Measurements from ENCODE around the gene PDE8B. TPM values are rescaled to one million over a fixed set of nuclear protein-coding genes. Genes with fewer than 3 reads are reported as not detected.

The PDE8B gene
- total RNA-seq, 1 experiment from 2014 or later, result 0.86 TPM

- no peak for DNase-seq
- Mint-ChIP-seq H3K27ac (ENCODE audit: unreplicated experiment) (no peak overlapping the region), H3K4me1 (ENCODE audit: low read depth, unreplicated experiment) (peaks cover 7% of the 10 kb centered on the region), H3K9me3 (ENCODE audit: unreplicated experiment) (no peaks in the 10 kb centered on the region), H3K36me3 (ENCODE audit: insufficient read depth, unreplicated experiment) (peaks cover 28% of the 10 kb centered on the region), H3K27me3 (ENCODE audit: insufficient read depth, unreplicated experiment) (no peaks in the 10 kb centered on the region), H3K4me3 (ENCODE audit: unreplicated experiment) (no peak overlapping the region)
- no TSS peak for BruUV-seq (replicated peaks)
- Histone ChIP-seq H3K4me1 (peaks cover 5% of the 10 kb centered on the region; the same call in 1 of the 2 replicates), H3K4me3 (ENCODE audit: low read depth, low read length) (no peak overlapping the region), H3K36me3 (ENCODE audit: control insufficient read depth, insufficient read depth, low read length) (no peaks in the 10 kb centered on the region; the same call in 1 of the 2 replicates), H3K9me3 (no peaks in the 10 kb centered on the region), H3K27me3 (replicated peaks; ENCODE audit: control insufficient read depth, insufficient read depth, low read length) (no peaks in the 10 kb centered on the region)
- intact Hi-C loops (cut with micrococcal nuclease; ENCODE audit: unreplicated experiment), result loop anchor here (5.0 kb wide), 3 partner anchors 131 to 571 kb away; no protein-coding TSS in a partner anchor
- TF ChIP-seq CTCF (IDR thresholded peaks at IDR 0.05; ENCODE audit: insufficient read depth in 1 of 2, low read depth in 1 of 2, low read length in 1 of 2, severe bottlenecking in 1 of 2, unreplicated experiment in 1 of 2), result no peak
- POLR2A ChIA-PET, result no interaction called here
- CTCF ChIA-PET, result interaction anchor here (1.5 to 1.9 kb wide), 2 partner anchors 293 to 309 kb away, joined by 6 to 11 read pairs; no protein-coding TSS in a partner anchor
Measured at GRCh38 chr5:77438071-77438470, 227.6 kb downstream of the PDE8B start.

GRCh38 chr5:77443670-77444069, 233.2 kb downstream of the PDE8B start:
- DNase-seq, result no peak
- Histone ChIP-seq H3K9me3 (no peaks in the 10 kb centered on the region), H3K27me3 (replicated peaks; ENCODE audit: control insufficient read depth, insufficient read depth, low read length) (no peaks in the 10 kb centered on the region), H3K4me1 (no peaks in the 10 kb centered on the region), H3K4me3 (ENCODE audit: low read depth, low read length) (no peak overlapping the region), H3K36me3 (ENCODE audit: control insufficient read depth, insufficient read depth, low read length) (no peaks in the 10 kb centered on the region)
- Mint-ChIP-seq H3K27ac (ENCODE audit: unreplicated experiment) (no peak overlapping the region), H3K9me3 (ENCODE audit: unreplicated experiment) (peaks cover 12% of the 10 kb centered on the region), H3K4me3 (ENCODE audit: unreplicated experiment) (no peak overlapping the region), H3K27me3 (ENCODE audit: insufficient read depth, unreplicated experiment) (no peaks in the 10 kb centered on the region), H3K36me3 (ENCODE audit: insufficient read depth, unreplicated experiment) (peaks cover 34% of the 10 kb centered on the region), H3K4me1 (ENCODE audit: low read depth, unreplicated experiment) (peaks cover 7% of the 10 kb centered on the region)
- CTCF ChIA-PET, result interaction anchor here (0.7 kb wide), 1 partner anchor 299 kb away, joined by 3 read pairs; no protein-coding TSS in a partner anchor
- BruUV-seq (replicated peaks), result no TSS peak
- POLR2A ChIA-PET, result no interaction called here
- intact Hi-C loops (cut with micrococcal nuclease; ENCODE audit: unreplicated experiment), result no loop called here
- TF ChIP-seq CTCF (IDR thresholded peaks at IDR 0.05; ENCODE audit: insufficient read depth in 1 of 2, low read depth in 1 of 2, low read length in 1 of 2, severe bottlenecking in 1 of 2, unreplicated experiment in 1 of 2), result no peak

- H3K27me3 ChIP-seq (replicated peaks; ENCODE audit: control insufficient read depth, insufficient read depth, low read length), result no peaks in the 10 kb centered on the region
- no peaks in the 10 kb centered on the region for H3K9me3 ChIP-seq
- no TSS peak for BruUV-seq (replicated peaks)
- H3K4me1 ChIP-seq, result no peaks in the 10 kb centered on the region
- H3K27me3 Mint-ChIP-seq (ENCODE audit: insufficient read depth, unreplicated experiment), result no peaks in the 10 kb centered on the region
- no peak overlapping the region for H3K4me3 ChIP-seq (ENCODE audit: low read depth, low read length)
- no peaks in the 10 kb centered on the region for H3K36me3 ChIP-seq (ENCODE audit: control insufficient read depth, insufficient read depth, low read length)
- H3K36me3 Mint-ChIP-seq (ENCODE audit: insufficient read depth, unreplicated experiment), result peaks cover 40% of the 10 kb centered on the region
- no peak for TF ChIP-seq CTCF (IDR thresholded peaks at IDR 0.05; ENCODE audit: insufficient read depth in 1 of 2, low read depth in 1 of 2, low read length in 1 of 2, severe bottlenecking in 1 of 2, unreplicated experiment in 1 of 2)
- DNase-seq, result no peak
- peaks cover 1% of the 10 kb centered on the region for H3K4me1 Mint-ChIP-seq (ENCODE audit: low read depth, unreplicated experiment)
- peaks cover 12% of the 10 kb centered on the region for H3K9me3 Mint-ChIP-seq (ENCODE audit: unreplicated experiment)
- POLR2A ChIA-PET, result no interaction called here
- CTCF ChIA-PET, result no interaction called here
- intact Hi-C loops (cut with micrococcal nuclease; ENCODE audit: unreplicated experiment), result no loop called here
- no peak overlapping the region for H3K27ac Mint-ChIP-seq (ENCODE audit: unreplicated experiment)
- H3K4me3 Mint-ChIP-seq (ENCODE audit: unreplicated experiment), result no peak overlapping the region
Measured at GRCh38 chr5:77444356-77444755, 233.9 kb downstream of the PDE8B start.

Measured in Caco-2 (cell line).